NCI-H2196 (cell line): ENCODE results near the gene DUS1L.
"Not testable (repeated sequence)": the region's sequence is repeated elsewhere in the genome, so short reads cannot be mapped to it uniquely, and the experiment has no call there.

Experiments
- DNase-seq: peaks from one replicate; lab custom pipeline; 2025; ENCODE audit not compliant: unreplicated experiment; lab: John Stamatoyannopoulos, UW

The DUS1L gene

DNA sequence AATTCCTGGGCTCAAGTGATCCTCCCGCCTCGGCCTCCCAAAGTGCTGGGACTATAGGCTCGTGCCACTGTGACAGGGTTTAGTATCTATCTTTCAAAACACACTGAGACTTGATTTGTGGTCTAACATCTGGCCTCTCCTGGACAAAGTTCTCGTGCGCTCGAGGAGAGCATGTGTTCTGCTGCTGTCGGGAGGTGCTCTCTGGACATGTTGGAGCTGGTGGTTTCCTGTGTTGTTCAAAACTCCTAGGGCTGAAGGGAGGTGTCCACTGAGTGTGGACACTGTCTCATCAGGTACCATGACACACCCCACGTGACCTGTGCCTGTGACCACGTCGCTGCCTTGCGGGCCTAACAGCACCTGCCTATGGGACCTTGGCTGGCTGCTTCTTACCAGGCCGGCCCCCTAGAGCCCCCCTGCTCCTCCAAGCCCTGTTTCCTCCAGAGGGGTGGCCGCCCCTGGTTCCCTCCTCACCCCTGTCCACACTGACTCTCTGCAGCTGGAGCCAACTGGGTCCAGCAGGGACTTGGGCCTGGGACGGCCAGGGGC, 19.6 kb downstream of the DUS1L start:
- no peak for DNase-seq

DNA sequence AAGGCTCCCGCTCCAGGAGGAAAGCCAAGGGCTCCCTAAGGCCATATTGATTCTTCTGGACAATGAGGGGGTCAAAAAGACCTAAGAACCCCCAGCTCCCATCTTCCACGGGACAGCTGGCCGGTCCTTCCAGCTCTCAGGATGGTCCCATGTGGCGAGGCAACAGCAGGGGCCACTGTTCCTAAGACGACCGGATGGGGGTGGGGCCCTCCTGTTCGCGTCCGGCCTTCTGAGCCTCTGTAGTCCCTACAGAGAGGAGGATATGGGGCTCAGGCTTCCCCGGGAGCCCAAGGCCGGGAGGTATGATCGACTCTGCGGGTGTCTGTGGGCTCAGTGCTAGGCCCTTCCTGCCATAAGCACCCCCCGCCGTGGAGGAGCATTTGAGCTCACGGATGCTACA, 22.1 kb downstream of the DUS1L start:
- DNase-seq, result no peak

DNA sequence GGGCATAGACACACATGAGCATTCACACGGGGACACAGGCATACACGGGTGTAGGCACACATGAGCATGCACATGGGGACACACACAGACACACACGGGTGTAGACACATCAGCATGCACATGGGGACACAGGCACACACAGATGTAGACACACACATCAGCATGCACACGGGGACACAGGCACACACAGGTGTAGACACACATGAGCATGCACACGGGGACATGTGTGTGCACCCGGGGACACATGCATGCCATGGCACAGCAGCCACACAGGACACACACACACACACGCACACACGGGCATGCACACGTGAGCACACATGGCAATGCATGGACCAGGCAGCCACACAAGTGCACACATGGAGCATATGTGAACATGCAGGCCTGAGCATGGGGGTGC, 23.0 kb downstream of the DUS1L start:
- no peak for DNase-seq

DNA sequence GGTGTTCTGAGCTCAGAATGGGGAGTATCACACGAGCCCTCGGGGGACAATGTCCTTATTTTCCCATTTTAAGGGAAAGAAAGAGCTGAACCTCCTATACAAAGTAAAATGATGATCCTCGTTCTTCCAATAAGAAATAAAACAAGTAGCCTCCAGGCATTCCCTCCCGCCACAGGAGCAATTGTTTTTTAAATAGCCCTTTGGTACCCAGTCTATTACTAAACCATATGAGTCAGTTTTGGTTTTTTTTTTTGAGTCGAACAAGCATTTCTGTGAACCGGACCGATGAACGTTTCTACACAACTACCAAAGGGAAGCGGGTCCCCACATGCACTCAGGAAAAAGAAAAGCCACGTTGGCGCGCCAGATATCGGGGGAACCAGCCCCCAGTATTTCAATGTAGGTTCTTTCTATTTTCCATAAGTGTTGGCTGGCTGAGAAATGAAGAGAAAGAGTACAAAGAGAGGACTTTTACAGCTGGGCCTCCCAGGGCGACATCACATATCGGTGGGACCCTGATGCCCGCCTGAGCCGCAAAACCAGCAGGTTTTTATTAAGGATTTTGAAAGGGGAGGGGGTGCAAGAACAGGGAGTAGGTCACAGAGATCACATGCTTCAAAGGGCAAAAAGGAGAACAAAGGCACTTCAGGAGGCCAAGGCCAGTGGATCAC, 24.3 kb downstream of the DUS1L start:
- no peak for DNase-seq

GRCh38 chr17:82039695-82040299, 25.8 kb downstream of the DUS1L start:
- DNase-seq, result no peak

DNA sequence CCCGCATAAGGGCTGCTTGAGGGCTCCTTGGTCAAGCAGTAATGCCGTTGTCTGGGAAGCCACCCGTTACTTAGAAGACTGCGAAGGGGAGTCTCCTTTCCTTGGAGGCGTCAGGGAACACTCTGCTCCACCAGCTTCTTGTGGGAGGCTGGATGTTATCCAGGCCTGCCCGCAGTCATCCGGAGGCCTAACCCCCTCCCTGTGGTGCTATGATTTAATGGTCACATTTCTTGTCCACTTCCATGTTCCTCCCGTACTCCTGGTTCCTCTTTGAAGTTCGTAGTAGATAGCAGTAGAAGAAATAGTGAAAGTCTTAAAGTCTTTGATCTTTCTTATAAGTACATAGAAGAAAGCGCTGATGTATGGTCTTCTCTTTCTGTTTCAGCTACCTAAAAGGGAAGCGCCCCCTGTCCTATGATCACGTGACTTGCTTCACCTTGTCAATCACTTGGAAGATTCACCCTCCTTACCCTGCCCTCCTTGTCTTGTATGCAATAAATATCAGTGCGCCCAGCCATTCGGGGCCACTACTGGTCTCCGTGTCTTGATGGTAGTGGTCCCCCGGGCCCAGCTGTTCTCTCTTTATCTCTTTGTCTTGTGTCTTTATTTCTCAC, 26.7 kb downstream of the DUS1L start:
- DNase-seq, result not testable (repeated sequence)

DNA sequence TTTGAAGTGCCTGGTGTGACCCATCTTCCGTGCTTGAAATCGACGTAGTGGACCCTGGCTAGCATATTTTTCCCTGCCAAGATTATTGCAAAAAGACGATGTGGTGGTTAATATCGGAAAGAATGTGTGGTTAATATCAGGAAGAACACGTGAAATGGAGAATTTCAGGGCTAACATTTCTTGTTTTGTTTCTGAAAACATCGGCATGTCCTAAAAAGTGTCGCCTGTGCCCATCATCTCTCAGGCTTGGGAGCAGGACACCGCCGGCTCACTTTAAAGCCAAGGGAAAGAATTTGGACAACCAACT, 27.8 kb downstream of the DUS1L start:
- no peak for DNase-seq

DNA sequence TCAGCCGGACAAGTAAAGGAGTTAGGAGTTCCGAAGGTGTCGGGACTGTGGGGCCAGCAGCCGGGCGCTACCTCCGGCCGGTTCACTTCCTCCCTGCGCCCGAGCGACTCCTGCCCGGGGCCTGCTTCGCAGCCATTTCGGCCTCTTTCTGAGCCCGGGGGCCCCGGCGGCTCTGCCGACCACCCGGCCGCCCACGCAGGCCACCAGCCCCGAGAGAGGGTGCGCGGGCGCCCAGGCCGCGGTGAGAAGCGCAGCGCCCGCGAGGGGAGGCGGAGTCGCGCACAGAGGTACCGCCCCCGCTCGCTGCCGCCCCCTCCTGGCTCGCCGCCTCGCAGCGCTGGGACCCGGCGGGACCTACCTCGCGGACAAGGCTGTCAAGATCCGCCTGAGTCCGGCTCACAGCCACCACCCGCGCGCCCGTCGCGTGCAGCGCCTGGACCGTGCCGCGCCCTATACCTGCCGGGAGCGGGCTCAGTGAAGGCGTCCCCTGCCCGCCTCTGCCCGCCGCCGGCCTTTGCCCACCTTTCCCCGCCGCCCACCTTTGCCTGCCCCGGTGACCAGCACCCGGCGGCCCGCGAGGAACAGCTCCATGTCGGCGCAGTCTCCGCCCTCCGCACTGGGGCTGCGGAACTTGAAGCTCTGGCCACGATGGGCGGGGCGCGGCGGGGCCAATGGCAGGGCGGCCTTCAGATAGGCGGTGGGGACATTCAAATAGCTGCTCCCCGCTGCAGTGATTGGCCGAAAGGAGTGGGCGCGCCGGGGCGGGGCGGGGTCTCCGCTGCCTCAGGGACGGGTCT, 28.3 kb downstream of the DUS1L start, which contains the start of gene DCXR:
DCXR (minus strand) TSS at position 606 of the 797 bp plus-strand sequence; CDS start at position 591, 15 bp downstream.
- DNase-seq, result peak; percentile 99

- no peak for DNase-seq
Observed at GRCh38 chr17:82036634-82037091, 28.9 kb downstream of the DUS1L start.

GRCh38 chr17:82035956-82036633, 29.5 kb downstream of the DUS1L start:
- no peak for DNase-seq

DNA sequence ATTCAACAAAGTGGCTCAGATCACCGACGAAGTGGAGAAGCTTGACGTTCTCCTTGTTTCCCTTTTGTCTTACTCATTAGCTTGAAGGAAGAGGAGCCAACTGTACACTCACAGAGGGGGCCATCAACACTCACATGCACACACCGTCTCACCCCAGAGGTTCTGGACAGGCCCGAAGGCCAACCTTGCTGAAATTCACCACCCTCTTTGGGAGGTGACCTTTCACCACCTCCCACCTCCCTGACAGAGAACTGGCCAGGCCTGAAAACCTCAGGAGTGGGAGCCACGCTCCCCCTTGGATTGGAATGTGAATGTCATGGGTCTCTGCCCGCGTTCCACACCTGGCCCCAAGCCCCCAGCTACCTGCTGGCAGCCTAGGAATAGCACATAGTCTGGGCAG, 30.1 kb downstream of the DUS1L start:
- no peak for DNase-seq

DNA sequence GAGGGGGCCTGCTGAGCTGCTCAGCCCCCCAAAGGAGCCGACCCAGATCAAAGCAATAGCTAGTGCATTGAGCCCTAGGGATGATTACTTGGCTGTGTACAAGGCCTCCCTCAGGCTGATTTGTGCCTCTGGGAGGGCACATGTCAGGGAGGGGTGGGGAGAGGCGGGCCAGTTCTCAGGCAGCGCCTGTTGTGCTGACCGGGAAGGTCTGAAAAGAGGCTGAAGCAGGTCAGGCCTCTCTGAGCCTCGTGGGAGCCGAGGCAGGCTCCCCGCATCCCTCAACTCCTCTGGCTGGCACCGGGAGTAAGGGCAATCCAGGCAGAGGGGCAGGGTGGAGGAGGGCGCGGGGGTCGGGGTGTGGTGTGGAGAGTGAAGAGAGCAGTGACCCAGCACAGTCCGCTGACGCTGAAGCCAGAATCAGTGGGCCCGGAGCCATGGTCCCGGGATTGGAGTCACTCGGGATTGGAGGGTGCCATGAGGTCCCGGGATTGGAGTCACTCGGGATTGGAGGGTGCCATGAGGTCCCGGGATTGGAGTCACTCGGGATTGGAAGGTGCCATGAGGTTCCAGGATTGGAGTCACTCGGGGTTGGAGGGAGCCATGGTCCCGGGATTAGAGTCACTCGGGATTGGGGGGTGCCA, 31.1 kb downstream of the DUS1L start:
- no peak for DNase-seq

DNA sequence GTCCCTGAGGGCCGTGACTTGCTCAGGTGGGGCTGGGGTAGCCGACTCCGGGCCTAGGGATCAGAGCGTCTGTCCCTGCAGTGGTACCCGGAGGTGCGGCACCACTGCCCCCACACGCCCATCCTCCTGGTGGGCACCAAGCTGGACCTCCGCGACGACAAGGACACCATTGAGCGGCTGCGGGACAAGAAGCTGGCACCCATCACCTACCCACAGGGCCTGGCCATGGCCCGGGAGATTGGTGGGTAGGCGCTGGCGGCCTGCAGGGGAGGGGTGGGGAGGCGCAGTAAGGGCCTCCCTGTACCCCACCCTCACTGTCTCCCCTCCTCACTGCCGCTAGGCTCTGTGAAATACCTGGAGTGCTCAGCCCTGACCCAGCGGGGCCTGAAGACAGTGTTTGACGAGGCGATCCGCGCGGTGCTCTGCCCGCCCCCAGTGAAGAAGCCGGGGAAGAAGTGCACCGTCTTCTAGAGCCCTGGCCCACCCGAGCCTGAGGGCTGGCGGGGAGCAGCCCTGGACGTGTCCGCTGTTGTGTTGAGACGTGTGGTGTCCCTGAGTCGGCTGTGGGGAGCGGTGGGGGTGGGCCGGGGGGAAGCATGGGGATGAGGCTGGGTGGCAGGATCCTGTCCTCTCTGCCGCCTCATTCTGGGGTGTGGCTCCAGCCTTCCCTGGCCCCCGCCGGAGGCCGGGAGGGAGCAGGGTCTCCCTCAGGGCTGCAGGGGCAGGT, 32.1 kb downstream of the DUS1L start:
- DNase-seq, result no peak

DNA sequence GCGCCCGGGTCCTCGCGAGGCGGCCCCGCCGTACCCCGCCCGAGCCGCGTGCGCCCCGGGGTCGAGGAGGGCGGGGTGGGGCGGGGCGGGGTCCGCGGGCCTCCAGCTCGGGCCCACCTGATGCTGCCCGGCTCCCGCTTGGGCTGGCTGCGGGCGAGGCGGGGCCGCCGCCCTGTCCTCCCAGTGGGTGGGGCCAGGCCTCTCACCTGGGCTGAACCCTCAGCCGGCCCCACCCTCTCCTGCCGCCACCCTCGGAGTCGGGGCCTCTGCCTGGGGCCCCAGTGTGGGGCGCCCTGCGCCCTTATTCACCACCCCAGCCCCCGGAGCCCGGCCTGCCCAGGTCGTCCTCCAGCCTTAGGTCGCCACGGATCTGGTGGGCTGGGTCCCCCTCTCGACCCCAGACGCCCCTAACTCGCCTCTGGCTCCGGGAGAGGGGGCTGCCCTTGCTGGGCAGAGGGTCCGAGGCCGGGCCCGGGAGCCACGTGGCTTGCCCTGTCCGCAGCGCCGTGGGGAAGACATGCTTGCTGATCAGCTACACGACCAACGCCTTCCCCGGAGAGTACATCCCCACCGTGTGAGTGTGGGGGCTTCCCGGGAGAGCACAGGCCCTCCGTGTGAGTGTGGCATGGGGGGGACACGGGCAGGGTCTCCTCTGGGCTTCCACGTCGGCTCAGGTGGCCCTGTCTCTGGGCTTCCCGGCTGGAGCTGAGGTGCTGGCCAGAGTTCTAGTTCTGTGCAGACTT, 33.5 kb downstream of the DUS1L start:
- peak; percentile 74 for DNase-seq

- DNase-seq, result peak; percentile 84
Observed at GRCh38 chr17:82031303-82031884, 34.2 kb downstream of the DUS1L start, which contains the start of gene RAC3. Gene RAC3 (plus strand): TSS chr17:82031678. CDS start chr17:82031762, 84 bp downstream.

GRCh38 chr17:82030470-82031302, 34.9 kb downstream of the DUS1L start:
- peak; percentile 96 for DNase-seq

DNA sequence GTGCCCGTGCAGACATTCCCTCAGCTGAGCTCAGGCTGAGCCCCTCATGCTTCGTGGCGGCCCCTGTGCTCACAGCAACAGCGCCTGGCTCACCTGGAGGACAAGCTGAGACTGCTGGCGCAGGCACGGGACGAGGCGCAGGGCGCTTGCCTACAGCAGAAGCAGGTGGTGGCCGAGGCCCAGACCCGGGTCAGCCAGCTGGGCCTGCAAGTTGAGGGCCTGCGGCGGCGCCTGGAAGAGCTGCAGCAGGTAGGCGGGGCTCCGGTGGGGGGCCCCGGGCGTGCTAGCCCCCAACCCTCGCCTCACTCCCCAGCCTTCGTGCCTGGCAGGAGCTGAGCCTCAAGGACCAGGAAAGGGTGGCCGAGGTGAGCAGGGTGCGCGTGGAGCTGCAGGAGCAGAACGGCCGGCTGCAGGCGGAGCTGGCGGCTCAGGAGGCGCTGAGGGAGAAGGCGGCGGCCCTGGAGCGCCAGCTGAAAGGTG, 35.6 kb downstream of the DUS1L start:
- DNase-seq, result peak; percentile 58
